ENCODE results near the gene EVA1A. TPM values are rescaled to one million over a fixed set of nuclear protein-coding genes. Genes with fewer than 3 reads are reported as not detected.

EVA1A gene
- polyA plus RNA-seq, 1 donor (not counting 4 experiments of a cell fraction or from before 2014, with no cell fraction given) = 11.5 TPM

DNA sequence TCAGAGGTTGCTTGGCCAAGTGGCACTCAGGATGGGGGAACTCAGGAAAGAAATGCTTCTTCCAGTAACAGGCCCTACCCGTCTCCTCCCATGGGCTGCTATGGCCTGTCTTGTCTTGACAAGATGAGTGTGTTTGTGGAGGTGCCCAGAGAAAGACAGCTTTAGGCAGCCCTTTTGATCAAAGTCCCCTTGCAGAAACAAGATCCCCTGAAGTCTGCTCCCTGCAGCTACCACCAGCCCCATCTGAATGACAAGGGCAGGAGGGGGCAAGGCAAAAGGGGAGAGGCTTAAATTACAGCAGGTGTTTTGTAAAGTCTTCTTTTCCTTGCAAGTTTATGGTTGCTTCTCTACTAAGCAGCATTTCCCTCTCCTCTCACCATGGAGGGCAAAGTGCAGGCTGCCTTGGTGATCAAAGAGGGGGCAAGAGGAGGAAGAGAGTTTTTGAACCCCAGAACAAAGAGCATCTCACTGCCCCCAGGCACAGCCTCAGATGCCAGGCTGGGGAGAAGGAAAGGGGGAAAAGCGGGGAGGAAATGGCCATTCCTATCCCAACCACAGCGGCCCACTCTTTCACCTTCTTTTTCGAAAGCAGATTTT is 6.7 kb downstream of the EVA1A start:
- Histone ChIP-seq H3K79me2 (ENCODE audit: control insufficient read depth, insufficient read depth, low read length) (peaks cover 21% of the 10 kb centered on the region), H3K9ac (ENCODE audit: control insufficient read depth, extremely low read depth, insufficient read depth, low read length) (no peak overlapping the region), H3K4me3 (ENCODE audit: control insufficient read depth in 2 of 3, extremely low read depth in 1 of 3, insufficient read depth in 2 of 3, low read depth in 1 of 3, low read length in 3 of 3) (no peak overlapping the region), H3K4me1 (ENCODE audit: control insufficient read depth, extremely low read depth, insufficient read depth, low read length) (peaks cover 3% of the 10 kb centered on the region), H3K27me3 (ENCODE audit: control insufficient read depth, extremely low read depth, insufficient read depth, low read length) (no peaks in the 10 kb centered on the region), H3K36me3 (ENCODE audit: control insufficient read depth in 2 of 2, extremely low read depth in 1 of 2, insufficient read depth in 2 of 2, low read length in 2 of 2) (peaks cover 0 to 5% of the 10 kb centered on the region in 2 experiments), H4K20me1 (ENCODE audit: control insufficient read depth, extremely low read depth, insufficient read depth, low read length) (no peaks in the 10 kb centered on the region), H2AFZ (ENCODE audit: control insufficient read depth, low read length) (no peak overlapping the region), H3K4me2 (ENCODE audit: control insufficient read depth, extremely low read depth, insufficient read depth, low read depth, low read length) (no peak overlapping the region), H3K9me3 (ENCODE audit: control insufficient read depth, low read depth, low read length) (no peaks in the 10 kb centered on the region), H3K9me1 (ENCODE audit: control insufficient read depth, extremely low read depth, insufficient read depth, low read length) (no peaks in the 10 kb centered on the region), H3K27ac (ENCODE audit: control insufficient read depth, insufficient read depth, low read length) (no peak overlapping the region)
- DNase-seq (ENCODE audit: low read depth, low spot score) (no peak), FAIRE-seq (no peak)
- dilution Hi-C loops (cut with MboI; ENCODE audit: extremely low pct_ligation_motif_present, low sequenced_read_pairs) = no loop called here
- TF ChIP-seq, protein P1, sequence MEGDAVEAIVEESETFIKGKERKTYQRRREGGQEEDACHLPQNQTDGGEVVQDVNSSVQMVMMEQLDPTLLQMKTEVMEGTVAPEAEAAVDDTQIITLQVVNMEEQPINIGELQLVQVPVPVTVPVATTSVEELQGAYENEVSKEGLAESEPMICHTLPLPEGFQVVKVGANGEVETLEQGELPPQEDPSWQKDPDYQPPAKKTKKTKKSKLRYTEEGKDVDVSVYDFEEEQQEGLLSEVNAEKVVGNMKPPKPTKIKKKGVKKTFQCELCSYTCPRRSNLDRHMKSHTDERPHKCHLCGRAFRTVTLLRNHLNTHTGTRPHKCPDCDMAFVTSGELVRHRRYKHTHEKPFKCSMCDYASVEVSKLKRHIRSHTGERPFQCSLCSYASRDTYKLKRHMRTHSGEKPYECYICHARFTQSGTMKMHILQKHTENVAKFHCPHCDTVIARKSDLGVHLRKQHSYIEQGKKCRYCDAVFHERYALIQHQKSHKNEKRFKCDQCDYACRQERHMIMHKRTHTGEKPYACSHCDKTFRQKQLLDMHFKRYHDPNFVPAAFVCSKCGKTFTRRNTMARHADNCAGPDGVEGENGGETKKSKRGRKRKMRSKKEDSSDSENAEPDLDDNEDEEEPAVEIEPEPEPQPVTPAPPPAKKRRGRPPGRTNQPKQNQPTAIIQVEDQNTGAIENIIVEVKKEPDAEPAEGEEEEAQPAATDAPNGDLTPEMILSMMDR (optimal IDR thresholded peaks at IDR 0.05 in 1 of 3, IDR thresholded peaks at IDR 0.05 in 1 of 3, conservative IDR thresholded peaks at IDR 0.05 in 1 of 3; ENCODE audit: extremely low read depth in 1 of 3, insufficient read depth in 2 of 3, low read length in 3 of 3) = no peak
- no peak for TF ChIP-seq EZH2 (IDR thresholded peaks at IDR 0.05; ENCODE audit: low read length)

DNA sequence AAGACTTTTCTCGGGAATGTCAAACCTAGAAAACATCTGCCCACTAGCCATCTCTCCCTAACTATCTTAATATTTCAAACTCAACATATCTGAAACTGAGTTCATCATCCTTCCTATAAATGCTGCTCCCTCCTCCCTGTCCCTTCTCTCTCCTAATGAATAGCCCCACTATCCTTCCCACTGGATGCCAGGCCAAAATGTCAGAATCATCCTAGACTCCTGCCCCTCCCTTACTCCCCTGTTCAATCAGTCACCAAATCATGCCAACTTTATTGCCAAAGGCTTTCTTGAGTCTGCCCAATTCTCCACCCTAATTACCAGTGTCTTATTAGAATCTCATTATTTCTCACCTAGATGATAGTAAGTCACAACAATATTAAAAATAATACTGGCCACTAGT is 8.5 kb downstream of the EVA1A start:
- no peaks in the 10 kb centered on the region for H3K4me1 ChIP-seq (ENCODE audit: control insufficient read depth, extremely low read depth, insufficient read depth, low read length)
- no peak overlapping the region for H2AFZ ChIP-seq (ENCODE audit: control insufficient read depth, low read length)
- H4K20me1 ChIP-seq (ENCODE audit: control insufficient read depth, extremely low read depth, insufficient read depth, low read length) = no peaks in the 10 kb centered on the region
- peaks cover 12% of the 10 kb centered on the region for H3K79me2 ChIP-seq (ENCODE audit: control insufficient read depth, insufficient read depth, low read length)
- no peak overlapping the region for H3K4me2 ChIP-seq (ENCODE audit: control insufficient read depth, extremely low read depth, insufficient read depth, low read depth, low read length)
- DNase-seq (ENCODE audit: low read depth, low spot score) (no peak), FAIRE-seq (no peak)
- H3K36me3 ChIP-seq (ENCODE audit: control insufficient read depth in 2 of 2, extremely low read depth in 1 of 2, insufficient read depth in 2 of 2, low read length in 2 of 2) = peaks cover 0 to 3% of the 10 kb centered on the region in 2 experiments
- TF ChIP-seq, protein P1 (optimal IDR thresholded peaks at IDR 0.05 in 1 of 3, IDR thresholded peaks at IDR 0.05 in 1 of 3, conservative IDR thresholded peaks at IDR 0.05 in 1 of 3; ENCODE audit: extremely low read depth in 1 of 3, insufficient read depth in 2 of 3, low read length in 3 of 3) = no peak
- no peak for TF ChIP-seq EZH2 (IDR thresholded peaks at IDR 0.05; ENCODE audit: low read length)
- no peak overlapping the region for H3K27ac ChIP-seq (ENCODE audit: control insufficient read depth, insufficient read depth, low read length)
- no peak overlapping the region for H3K4me3 ChIP-seq (ENCODE audit: control insufficient read depth in 2 of 3, extremely low read depth in 1 of 3, insufficient read depth in 2 of 3, low read depth in 1 of 3, low read length in 3 of 3)
- no peaks in the 10 kb centered on the region for H3K9me1 ChIP-seq (ENCODE audit: control insufficient read depth, extremely low read depth, insufficient read depth, low read length)
- no peaks in the 10 kb centered on the region for H3K9me3 ChIP-seq (ENCODE audit: control insufficient read depth, low read depth, low read length)
- no peak overlapping the region for H3K9ac ChIP-seq (ENCODE audit: control insufficient read depth, extremely low read depth, insufficient read depth, low read length)
- dilution Hi-C loops (cut with MboI; ENCODE audit: extremely low pct_ligation_motif_present, low sequenced_read_pairs) = no loop called here
- no peaks in the 10 kb centered on the region for H3K27me3 ChIP-seq (ENCODE audit: control insufficient read depth, extremely low read depth, insufficient read depth, low read length)
